PC-9 (cell line): Measurements from ENCODE around the gene MICAL3. TPM values are rescaled to one million over a fixed set of nuclear protein-coding genes. Genes with fewer than 3 reads are reported as not detected.

ENCODE experiments used
- BruUV-seq: library from RNA; stranded (reverse); fragments of 400-500 nt; replicated peaks from 2 replicates; lab custom pipeline; 2021; lab: Mats Ljungman, UMichigan
- CTCF ChIA-PET: fragments of 300-600 bp; sonication (Branson Sonifier 250); formaldehyde crosslinking; loops from one replicate; lab custom pipeline; 2022; ENCODE audit warnings: antibody characterized with exemption; lab: Charles Lee
- POLR2A ChIA-PET: fragments of 300-600 bp; sonication (Branson Sonifier 250); formaldehyde crosslinking; loops from one replicate; lab custom pipeline; 2022; ENCODE audit warnings: antibody characterized with exemption; ENCODE audit not compliant: unreplicated experiment; lab: Charles Lee
- DNase-seq, 2 experiments: peaks; one replicate each; pipeline versions ENCODE4 v3.0.0 to v3.0.0-alpha.2; 2015 to 2022; ENCODE audit warnings: mixed read lengths in 1 of 2
- H2AFZ ChIP-seq: fragments of 200-600 bp; sonication (generic); 2 replicates; pipeline ENCODE4 v1.8.1; 2017; ENCODE audit warnings: antibody characterized with exemption
- H3F3A ChIP-seq: fragments of 200-600 bp; sonication (generic); 2 replicates; pipeline ENCODE4 v1.8.1; 2017; ENCODE audit warnings: antibody characterized with exemption, mild to moderate bottlenecking, low read depth; ENCODE audit not compliant: insufficient read depth
- H3K27ac ChIP-seq: fragments of 200-600 bp; sonication (generic); 2 replicates; pipeline ENCODE4 v1.6.1; 2016; ENCODE audit warnings: mixed run types
- H3K27me3 ChIP-seq: fragments of 200-600 bp; sonication (generic); 2 replicates; pipeline ENCODE4 v1.6.1; 2016; ENCODE audit warnings: low read depth, mixed run types; ENCODE audit not compliant: insufficient read depth
- H3K36me3 ChIP-seq: fragments of 200-600 bp; sonication (generic); 2 replicates; pipeline ENCODE4 v1.6.1; 2016; ENCODE audit warnings: low read depth, mixed run types
- H3K4me1 ChIP-seq: fragments of 200-600 bp; sonication (generic); replicated peaks from 2 replicates; pipeline ENCODE4 v1.6.1; 2016; ENCODE audit warnings: mixed run types; ENCODE audit not compliant: insufficient read depth
- H3K4me2 ChIP-seq: fragments of 200-600 bp; sonication (generic); 2 replicates; pipeline ENCODE4 v1.6.1; 2017; ENCODE audit warnings: mixed run types
- H3K4me3 ChIP-seq: fragments of 200-600 bp; sonication (generic); 2 replicates; pipeline ENCODE4 v1.6.1; 2016; ENCODE audit warnings: mixed run types
- H3K79me2 ChIP-seq: fragments of 200-600 bp; sonication (generic); 2 replicates; pipeline ENCODE4 v1.6.1; 2017; ENCODE audit warnings: low read depth, mixed run types
- H3K9me2 ChIP-seq: fragments of 200-600 bp; sonication (generic); 2 replicates; pipeline ENCODE4 v1.8.1; 2017; ENCODE audit warnings: mild to moderate bottlenecking; ENCODE audit not compliant: insufficient read depth
- H3K9me3 ChIP-seq: fragments of 200-600 bp; sonication (generic); 2 replicates; pipeline ENCODE4 v1.8.1; 2016; ENCODE audit warnings: low read depth; ENCODE audit not compliant: insufficient read depth
- H4K20me1 ChIP-seq: fragments of 200-600 bp; sonication (generic); 2 replicates; pipeline ENCODE4 v1.8.1; 2017; ENCODE audit not compliant: insufficient read depth
- CTCF ChIP-seq: fragments of 200-600 bp; sonication (generic); conservative IDR thresholded peaks from 2 replicates; pipeline ENCODE4 v1.6.1; 2017; ENCODE audit warnings: mixed run types, antibody characterized with exemption, mild to moderate bottlenecking, moderate library complexity
- EZH2 ChIP-seq: fragments of 200-600 bp; sonication (generic); IDR thresholded peaks from 2 replicates; pipeline ENCODE4 v1.8.0; 2017; ENCODE audit warnings: antibody characterized with exemption, low read depth
- intact Hi-C: fragments of 100-400 bp; cut with micrococcal nuclease; formaldehyde crosslinking; loops from one replicate; pipeline ENCODE4 v1.10.0; 2022; ENCODE audit not compliant: unreplicated experiment
- total RNA-seq: library from RNA; stranded (reverse); gene quantifications from 2 replicates; pipeline ENCODE4 v1.2.3, GENCODE V29; 2021

MICAL3 gene
- total RNA-seq, 1 experiment from 2014 or later, result 27.4 TPM

GRCh38 chr22:17911887-17912286 lies 112.5 kb downstream of the MICAL3 start:
- Histone ChIP-seq H3K36me3 (no peaks in the 10 kb centered on the region), H4K20me1 (no peaks in the 10 kb centered on the region; the same call in 1 of the 2 replicates), H3K79me2 (peaks cover 4% of the 10 kb centered on the region; the same call in 1 of the 2 replicates), H3K4me2 (no peak overlapping the region), H3K9me3 (no peaks in the 10 kb centered on the region), H2AFZ (no peak overlapping the region), H3F3A (no peaks in the 10 kb centered on the region), H3K9me2 (no peaks in the 10 kb centered on the region), H3K27ac (no peak overlapping the region), H3K4me1 (no peaks in the 10 kb centered on the region), H3K4me3 (no peak overlapping the region), H3K27me3 (no peaks in the 10 kb centered on the region)
- BruUV-seq, result no TSS peak
- intact Hi-C loops, result loop anchor here (10.0 kb wide), 1 partner anchor 53 kb away; no protein-coding TSS in a partner anchor
- TF ChIP-seq EZH2 (no peak), CTCF (no peak)
- CTCF ChIA-PET, result no interaction called here
- POLR2A ChIA-PET, result interaction anchor here (0.7 kb wide), 1 partner anchor 324 kb away, joined by 13 read pairs; no protein-coding TSS in a partner anchor
- no peak for DNase-seq

- intact Hi-C loops, result loop anchor here (10.0 kb wide), 1 partner anchor 53 kb away; no protein-coding TSS in a partner anchor
- ChIA-PET POLR2A (no interaction called here), CTCF (no interaction called here)
- H4K20me1 ChIP-seq, result no peaks in the 10 kb centered on the region; the same call in 1 of the 2 replicates
- no peak overlapping the region for H3K27ac ChIP-seq
- H3K27me3 ChIP-seq, result no peaks in the 10 kb centered on the region
- no TSS peak for BruUV-seq
- H3K4me2 ChIP-seq, result no peak overlapping the region
- no peaks in the 10 kb centered on the region for H3K9me3 ChIP-seq
- no peak overlapping the region for H2AFZ ChIP-seq
- H3K4me1 ChIP-seq, result no peaks in the 10 kb centered on the region
- H3F3A ChIP-seq, result no peaks in the 10 kb centered on the region
- peaks cover 4% of the 10 kb centered on the region; the same call in 1 of the 2 replicates for H3K79me2 ChIP-seq
- H3K36me3 ChIP-seq, result no peaks in the 10 kb centered on the region
- DNase-seq, result no peak
- no peak for TF ChIP-seq CTCF
- H3K4me3 ChIP-seq, result no peak overlapping the region
- H3K9me2 ChIP-seq, result no peaks in the 10 kb centered on the region
Measured at GRCh38 chr22:17911312-17911705, 113.1 kb downstream of the MICAL3 start.

- Histone ChIP-seq H2AFZ (no peak overlapping the region), H3K36me3 (no peaks in the 10 kb centered on the region), H3K9me2 (no peaks in the 10 kb centered on the region), H3K4me2 (no peak overlapping the region), H3K79me2 (peaks cover 4% of the 10 kb centered on the region; the same call in 1 of the 2 replicates), H3K4me3 (no peak overlapping the region), H3K27ac (no peak overlapping the region), H3K27me3 (no peaks in the 10 kb centered on the region), H3K4me1 (no peaks in the 10 kb centered on the region), H3F3A (no peaks in the 10 kb centered on the region), H4K20me1 (no peaks in the 10 kb centered on the region; the same call in 1 of the 2 replicates), H3K9me3 (no peaks in the 10 kb centered on the region)
- no peak for TF ChIP-seq EZH2
- no peak for TF ChIP-seq CTCF
- no peak for DNase-seq
- ChIA-PET CTCF (no interaction called here), POLR2A (no interaction called here)
- no TSS peak for BruUV-seq
- intact Hi-C loops, result loop anchor here (10.0 kb wide), 1 partner anchor 54 kb away; no protein-coding TSS in a partner anchor
Measured at GRCh38 chr22:17910561-17911311, 113.6 kb downstream of the MICAL3 start.
